Thyroid gland (tissue), 4 donors: ENCODE results near the gene S100A6. TPM values are rescaled to one million over a fixed set of nuclear protein-coding genes. Genes with fewer than 3 reads are reported as not detected.
A peak's percentile ranks its signal among the peaks of the same experiment; 100 is the strongest.

Source experiments
- DNase-seq, 2 donors: peaks; one replicate each; pipeline ENCODE4 v3.0.0-alpha.2; 2019
- H3K27ac ChIP-seq, 3 donors: fragments of 200-600 bp; sonication (generic); 1 replicate in 2 of 3; 2 replicates in 1 of 3; pipeline ENCODE4 v1.5.1; 2016 to 2019; ENCODE audit warnings: mild to moderate bottlenecking in 1 of 3, moderate library complexity in 1 of 3
- H3K27me3 ChIP-seq: fragments of 200-600 bp; sonication (generic); one replicate; pipeline ENCODE4 v1.5.1; 2019
- H3K36me3 ChIP-seq, 2 donors: fragments of 200-600 bp; sonication (generic); one replicate each; pipeline ENCODE4 v1.5.1; 2016 to 2019
- H3K4me1 ChIP-seq, 2 donors: fragments of 200-600 bp; sonication (generic); one replicate each; pipeline ENCODE4 v1.5.1; 2017 to 2019
- H3K4me3 ChIP-seq, 3 donors: fragments of 200-600 bp; sonication (generic); replicated peaks in 1 of 3; 1 replicate in 2 of 3; 2 replicates in 1 of 3; pipeline ENCODE4 v1.5.1; 2016; ENCODE audit warnings: mild to moderate bottlenecking in 1 of 3
- H3K9me3 ChIP-seq: fragments of 200-600 bp; sonication (generic); one replicate; pipeline ENCODE4 v1.5.1; 2017
- CTCF ChIP-seq, 6 experiments: fragments of 200-600 bp in 3 of 6; fragments of 450-650 bp in 3 of 6; sonication (generic) in 3 of 6; IDR thresholded peaks; one replicate each; pipeline ENCODE4 v1.5.1; 2016 to 2019; ENCODE audit warnings: antibody characterized with exemption in 6 of 6, mild to moderate bottlenecking in 2 of 6, inconsistent platforms in 1 of 6, moderate library complexity in 1 of 6
- POLR2A ChIP-seq, 2 donors: fragments of 450-650 bp; IDR thresholded peaks; one replicate each; pipeline ENCODE4 v1.6.1; 2017; ENCODE audit warnings: antibody characterized with exemption in 2 of 2, mild to moderate bottlenecking in 2 of 2, moderate library complexity in 1 of 2
- WGBS, 2 donors: methylation state at CpG; one replicate each; pipeline ENCODE4 v1.1.5; 2017; 5-methylcytosine and 5-hydroxymethylcytosine counted together
- intact Hi-C: fragments of 100-400 bp; cut with DNase I; formaldehyde crosslinking; loops from one replicate; pipeline ENCODE4 v1.15.1; 2023
- total RNA-seq, 4 donors: library from RNA; depleted of rRNA; stranded (reverse); fragments of >200 nt; gene quantifications; one replicate each; pipeline ENCODE4 v1.2.3, GENCODE V29; 2016

Gene S100A6
- total RNA-seq, 4 donors from 2014 or later: 128 to 573 (median 360) TPM

GRCh38 chr1:153572569-153573015 lies 36.8 kb upstream of the S100A6 start:
- no peaks in the 10 kb centered on the region for H3K9me3 ChIP-seq
- intact Hi-C loops: loop anchor here (10.0 kb wide), 1 partner anchor 92 kb away; no protein-coding TSS in a partner anchor
- no peak overlapping the region for H3K4me3 ChIP-seq
- H3K27me3 ChIP-seq: no peaks in the 10 kb centered on the region
- TF ChIP-seq POLR2A (IDR thresholded peaks at IDR 0.05): no peak
- TF ChIP-seq CTCF (IDR thresholded peaks at IDR 0.05): peak; percentile 67 to 96 (median 89)
- no peaks in the 10 kb centered on the region for H3K36me3 ChIP-seq
- DNase-seq: peak; percentile 92 to 94
- peaks cover 12 to 22% of the 10 kb centered on the region in 2 donors for H3K4me1 ChIP-seq
- peak overlapping the region; percentile 10 to 53 (median 32) for H3K27ac ChIP-seq
- WGBS, 2 donors: 8 to 10% methylated on average over 3 of the region's 3 CpGs

DNA sequence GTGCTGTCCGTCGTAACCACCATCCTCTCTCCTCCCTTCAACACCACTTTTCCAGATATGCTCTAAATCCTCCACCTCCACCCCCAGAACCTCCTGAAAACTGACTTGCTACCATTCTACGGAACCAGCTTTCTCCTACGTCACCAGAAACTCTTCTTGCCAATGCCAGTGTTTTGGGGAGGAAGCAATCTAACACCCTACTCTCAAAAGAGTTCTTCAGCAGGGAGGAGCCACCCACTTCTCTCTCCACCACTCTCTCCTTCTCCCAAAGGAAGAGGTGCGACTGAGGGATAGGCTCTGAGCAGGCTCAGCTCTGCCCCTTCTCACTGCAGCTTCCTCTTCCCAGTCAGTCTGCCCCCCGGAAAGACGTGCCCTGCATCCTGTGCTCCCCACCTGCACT lies 35.9 kb upstream of the S100A6 start:
- H3K27me3 ChIP-seq: no peaks in the 10 kb centered on the region
- H3K36me3 ChIP-seq: no peaks in the 10 kb centered on the region
- no peak overlapping the region for H3K27ac ChIP-seq
- DNase-seq: no peak
- intact Hi-C loops: loop anchor here (10.0 kb wide), 1 partner anchor 93 kb away; no protein-coding TSS in a partner anchor
- TF ChIP-seq POLR2A (IDR thresholded peaks at IDR 0.05) (no peak), CTCF (IDR thresholded peaks at IDR 0.05) (no peak)
- no peaks in the 10 kb centered on the region for H3K9me3 ChIP-seq
- 79 to 82% methylated on average over 7 of the region's 7 CpGs for WGBS, 2 donors
- H3K4me1 ChIP-seq: peaks cover 19 to 30% of the 10 kb centered on the region in 2 donors
- H3K4me3 ChIP-seq: no peak overlapping the region

GRCh38 chr1:153570874-153571273 lies 35.1 kb upstream of the S100A6 start:
- Histone ChIP-seq H3K4me1 (peaks cover 26 to 39% of the 10 kb centered on the region in 2 donors), H3K4me3 (no peak overlapping the region), H3K27ac (no peak overlapping the region), H3K36me3 (no peaks in the 10 kb centered on the region), H3K27me3 (no peaks in the 10 kb centered on the region), H3K9me3 (no peaks in the 10 kb centered on the region)
- intact Hi-C loops: loop anchor here (10.0 kb wide), 1 partner anchor 94 kb away; no protein-coding TSS in a partner anchor
- no peak for DNase-seq
- TF ChIP-seq CTCF (IDR thresholded peaks at IDR 0.05) (no peak), POLR2A (IDR thresholded peaks at IDR 0.05) (no peak)
- WGBS, 2 donors: 88 to 98% methylated on average over 5 of the region's 5 CpGs

DNA sequence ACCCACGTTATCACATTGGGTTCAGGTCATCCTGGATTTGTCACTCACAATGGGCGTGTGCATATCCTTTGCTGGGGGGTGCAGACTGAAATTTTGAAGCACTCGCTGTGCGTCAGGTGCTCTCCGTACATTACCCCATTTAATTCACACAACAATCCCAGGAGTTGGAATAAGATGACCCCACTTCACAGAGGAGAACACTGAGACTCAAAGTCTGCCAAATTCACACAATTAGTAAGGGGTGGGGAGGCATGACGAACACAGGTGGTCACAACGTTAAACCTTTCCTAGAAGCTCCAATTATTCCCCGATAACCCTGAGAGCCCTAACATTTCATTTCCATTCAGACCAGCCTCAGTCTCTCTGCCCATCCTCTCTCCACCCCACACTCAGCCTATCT lies 33.7 kb upstream of the S100A6 start:
- WGBS, 2 donors: 89% methylated on average over 8 of the region's 8 CpGs
- intact Hi-C loops: loop anchor here (2.0 kb wide), 2 partner anchors 37 to 59 kb away; no protein-coding TSS in a partner anchor

More for the DNA sequence above, 33.7 kb upstream of the S100A6 start:
- no peak overlapping the region for H3K4me3 ChIP-seq
- no peaks in the 10 kb centered on the region for H3K27me3 ChIP-seq
- TF ChIP-seq POLR2A (IDR thresholded peaks at IDR 0.05) (no peak), CTCF (IDR thresholded peaks at IDR 0.05) (no peak)
- H3K36me3 ChIP-seq: no peaks in the 10 kb centered on the region
- H3K9me3 ChIP-seq: no peaks in the 10 kb centered on the region
- H3K4me1 ChIP-seq: peaks cover 37 to 53% of the 10 kb centered on the region in 2 donors
- no peak overlapping the region for H3K27ac ChIP-seq
- DNase-seq: no peak
